Right kidney (tissue), 1 donor: ENCODE measurements around the gene ZNF469.

ENCODE experiments used
- DNase-seq: peaks from one replicate; pipeline ENCODE4 v3.0.0-alpha.2; 2016

ZNF469 gene

DNA sequence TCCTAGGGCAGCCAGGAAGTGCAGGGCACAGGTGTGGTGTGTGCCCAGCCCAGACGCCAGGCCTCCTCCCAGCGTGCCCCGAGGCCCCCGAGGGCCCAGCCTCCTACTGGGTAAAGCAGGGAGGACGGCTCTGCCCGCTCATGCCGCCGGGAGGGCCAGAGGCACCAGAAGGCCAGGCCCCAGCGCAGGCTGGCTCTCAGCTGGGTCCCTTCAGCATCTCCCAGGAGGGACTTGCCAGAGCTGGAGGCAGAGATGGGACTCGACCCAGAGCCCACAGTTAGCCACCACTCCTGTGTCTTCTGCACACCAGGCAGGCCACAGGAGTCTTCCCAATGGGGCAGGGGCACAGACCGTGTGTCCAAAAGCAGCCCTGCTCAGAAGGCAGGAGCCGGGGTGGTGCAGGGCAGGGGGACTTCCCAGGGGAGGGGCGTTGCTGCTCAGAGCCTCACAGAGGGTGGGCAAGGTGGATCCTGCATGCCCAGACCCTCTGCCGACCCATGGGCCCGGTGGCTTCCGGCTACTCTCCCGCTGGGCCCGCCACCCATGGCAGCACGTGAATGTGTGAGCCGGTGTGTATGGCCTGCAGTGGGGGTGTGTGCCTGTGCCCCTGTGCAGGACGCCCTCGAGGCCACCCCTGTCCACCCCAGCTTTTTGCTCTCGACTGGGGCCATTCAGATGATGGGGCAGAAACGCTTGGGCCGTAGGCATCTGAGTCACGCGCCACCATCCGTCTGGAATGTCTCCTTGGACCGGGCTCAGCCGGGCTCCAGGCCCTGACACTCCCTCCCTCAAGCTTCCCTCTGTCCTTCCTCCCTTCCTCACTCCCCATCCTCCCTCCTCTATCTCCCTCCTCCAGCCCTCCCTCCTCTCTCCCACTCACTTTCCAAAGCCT, 5.7 kb upstream of the ZNF469 start:
- DNase-seq: no peak

DNA sequence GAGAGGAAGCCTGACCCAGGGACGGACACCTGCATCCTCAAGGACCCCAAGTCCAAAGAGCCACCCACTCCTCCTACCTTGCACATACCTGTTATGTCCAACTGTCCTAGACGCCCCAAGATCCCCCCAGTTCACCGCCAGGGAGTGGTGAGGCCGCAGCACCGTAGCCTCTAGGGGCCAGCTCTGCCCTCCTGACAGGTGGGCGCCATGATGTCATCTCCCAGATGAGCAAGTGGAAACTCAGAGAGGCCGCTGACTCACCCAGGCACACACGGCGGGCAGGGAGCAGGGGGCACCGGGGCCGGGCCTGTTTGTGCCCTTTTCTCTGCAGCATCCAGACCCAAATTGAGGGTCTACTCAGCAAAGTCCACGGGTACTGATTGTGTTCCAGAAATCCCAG, 4.8 kb upstream of the ZNF469 start:
- no peak for DNase-seq

DNA sequence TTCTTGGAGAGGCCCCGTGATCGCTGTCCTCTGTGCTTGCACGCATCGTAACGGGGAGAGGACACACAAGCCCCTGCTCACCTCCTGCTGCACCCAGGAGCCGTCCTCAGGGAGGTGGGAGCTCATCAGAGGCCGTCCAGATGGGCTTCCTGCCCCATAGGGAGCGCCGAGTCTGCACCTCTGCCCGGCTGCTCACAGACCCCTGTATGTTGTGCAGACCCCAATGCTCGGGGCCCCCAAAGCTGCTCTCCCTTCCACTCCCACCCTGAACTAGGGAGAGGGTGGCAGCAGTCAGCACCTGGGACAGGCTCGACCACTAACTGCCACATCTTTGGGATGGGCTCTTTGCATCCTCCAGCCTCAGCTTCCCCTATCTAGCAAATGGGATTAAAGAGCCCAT, 4.4 kb upstream of the ZNF469 start:
- DNase-seq: no peak

DNA sequence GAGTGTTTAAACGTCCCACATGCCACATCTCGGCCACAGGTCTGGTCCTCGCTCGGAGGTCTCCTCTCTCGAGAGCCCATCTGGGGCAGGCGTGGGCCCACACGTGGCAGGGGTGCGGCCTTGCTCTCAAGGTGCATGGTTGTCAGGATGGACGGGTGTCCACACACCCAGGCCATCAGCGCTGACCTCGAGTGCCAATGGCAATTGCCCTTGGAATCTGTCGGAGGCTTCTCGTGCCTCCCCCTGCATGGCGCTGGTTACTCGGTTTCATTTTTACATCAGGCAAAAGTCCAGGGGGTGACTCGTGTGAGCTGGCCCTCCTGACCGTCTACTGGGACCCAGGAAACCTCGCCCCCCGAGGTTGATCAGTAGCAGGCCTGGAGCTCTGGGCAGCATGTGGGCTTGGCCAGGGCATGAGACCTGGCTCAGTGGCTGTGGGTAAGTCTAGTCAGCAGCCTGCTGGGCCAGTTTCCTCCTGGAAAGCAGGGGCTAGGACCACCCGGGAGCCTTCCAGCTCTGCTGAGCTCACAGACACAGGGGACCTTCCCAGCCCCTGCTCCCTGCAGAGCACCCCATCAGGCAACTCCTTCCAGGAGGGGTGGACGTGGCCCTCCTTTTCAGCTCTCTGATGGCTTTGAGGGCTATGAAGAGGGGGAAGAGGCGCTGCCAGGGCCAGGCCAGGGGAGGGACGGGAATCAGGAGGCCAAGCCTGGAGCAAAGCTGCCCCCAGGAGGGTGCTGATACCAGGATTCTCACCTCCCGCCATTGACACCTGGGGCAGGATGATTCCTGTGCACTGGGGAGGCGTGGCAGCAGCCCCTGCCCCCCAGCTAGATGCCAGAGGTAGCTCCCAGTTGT, 3.7 kb upstream of the ZNF469 start:
- DNase-seq: no peak

DNA sequence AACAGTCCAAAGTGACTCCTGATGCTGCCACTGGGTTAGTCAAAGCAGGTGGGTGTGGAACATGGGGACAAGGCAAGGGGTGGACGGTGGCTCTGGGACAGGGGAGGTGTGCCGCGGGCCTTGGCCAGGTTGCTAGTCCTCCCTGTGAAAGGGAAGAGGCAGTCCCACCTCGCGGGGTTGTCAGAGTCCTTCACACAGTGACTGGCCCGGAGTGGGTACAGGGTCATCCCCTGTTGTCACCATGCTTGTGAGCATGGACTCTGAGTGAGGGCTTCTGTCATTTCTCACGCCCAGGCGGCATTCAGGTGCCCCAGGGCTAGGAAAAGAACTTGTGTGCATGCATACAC, 3.1 kb upstream of the ZNF469 start:
- no peak for DNase-seq

DNA sequence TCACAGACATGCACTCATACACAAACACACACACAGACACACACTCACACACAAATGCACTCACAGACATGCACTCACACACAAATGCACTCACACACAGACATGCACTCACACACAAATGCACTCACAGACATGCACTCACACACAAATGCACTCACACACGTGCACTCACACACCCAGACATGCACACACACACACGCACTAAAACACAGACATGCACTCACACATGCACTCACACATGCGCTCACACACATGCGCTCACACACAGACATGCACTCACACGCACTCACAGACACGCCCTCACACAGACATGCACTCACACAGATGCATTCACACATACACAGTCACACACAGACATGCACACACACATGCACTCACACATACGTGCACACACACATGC, 2.7 kb upstream of the ZNF469 start:
- DNase-seq: no peak

DNA sequence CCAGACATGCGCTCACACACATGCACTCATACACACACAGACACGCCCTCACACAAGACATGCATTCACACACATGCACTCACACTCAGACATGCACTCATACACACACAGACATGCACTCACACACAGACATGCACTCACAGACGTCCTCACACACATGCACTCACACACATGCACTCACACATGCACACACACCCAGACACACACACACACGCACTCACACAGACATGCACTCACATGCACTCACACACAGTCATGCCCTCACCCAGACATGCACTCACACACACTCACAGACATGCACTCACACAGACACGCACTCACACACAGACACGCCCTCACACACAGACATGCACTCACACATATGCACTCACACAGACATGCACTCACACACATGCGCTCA, 2.1 kb upstream of the ZNF469 start:
- DNase-seq: no peak

DNA sequence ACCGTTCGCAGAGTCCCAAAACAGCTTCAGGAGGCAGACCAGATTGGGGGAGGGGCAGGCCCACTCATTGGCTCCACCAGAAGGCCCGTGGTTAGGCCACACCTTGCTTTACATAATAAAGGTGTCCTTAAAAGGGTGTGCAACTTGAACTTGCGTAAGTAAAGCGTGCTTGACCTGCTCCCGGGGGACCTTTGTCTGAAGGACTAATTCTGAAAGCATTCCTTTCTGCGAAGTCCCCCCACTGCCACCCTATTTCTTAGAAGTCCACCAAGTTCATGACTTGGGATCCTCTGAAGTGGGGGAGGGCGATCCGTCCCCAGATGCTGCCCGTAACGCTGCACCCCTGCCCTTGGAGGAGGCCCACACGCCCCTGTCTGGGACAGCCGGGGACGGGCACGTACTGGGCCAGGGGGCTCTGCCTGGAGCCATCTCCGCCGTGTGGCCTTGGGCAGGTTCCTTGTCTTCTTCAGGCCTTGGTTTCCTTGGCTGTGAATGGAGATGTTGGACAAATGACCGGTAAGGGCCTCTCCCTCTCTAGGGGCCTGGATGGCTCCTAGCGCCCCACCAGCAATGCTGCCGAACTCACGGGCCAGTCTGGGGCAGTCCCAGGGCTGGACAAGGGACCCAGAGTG, 823 bp upstream of the ZNF469 start:
- DNase-seq: no peak

DNA sequence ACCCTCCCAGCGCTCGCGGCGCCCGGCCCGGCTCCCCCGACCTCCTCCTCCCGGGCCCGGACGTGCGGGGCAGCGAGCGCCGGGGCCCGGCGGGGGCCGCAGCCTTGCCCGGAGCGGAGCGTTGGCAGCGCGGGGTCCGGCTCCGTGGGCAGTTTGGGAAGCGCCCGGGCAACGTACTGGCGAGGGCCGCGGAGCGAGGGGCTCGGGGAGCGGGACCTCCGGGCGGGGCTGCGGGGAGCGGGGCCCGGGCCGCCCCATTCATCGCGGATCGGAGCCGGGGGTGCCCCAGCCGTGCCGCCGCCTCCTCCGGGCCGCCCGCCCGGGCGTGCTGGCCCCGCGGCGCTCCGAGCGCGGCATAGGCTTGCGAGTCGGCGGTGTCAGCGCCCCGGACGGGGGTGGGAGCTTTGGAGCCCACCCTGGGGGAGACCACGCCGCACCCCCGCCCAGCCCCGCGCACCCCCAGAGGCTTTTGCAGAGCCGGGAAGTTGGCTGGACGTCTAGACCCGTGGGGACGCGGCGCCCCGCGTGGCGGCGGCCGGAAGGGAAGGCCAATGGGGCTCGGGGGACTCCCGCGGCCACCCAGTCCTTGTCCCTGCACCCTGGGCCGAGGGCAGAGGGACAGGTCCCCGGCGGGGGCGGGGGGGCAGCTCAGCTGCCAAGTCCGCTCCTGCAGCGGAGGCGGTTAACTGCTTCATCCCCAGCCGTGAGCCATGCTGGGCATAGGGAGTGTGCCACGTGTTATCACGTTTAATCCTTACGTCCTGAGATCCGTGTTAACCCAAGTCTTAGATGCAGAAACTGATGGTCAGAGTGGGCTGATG, 852 bp downstream of the ZNF469 start:
- DNase-seq: peak; percentile 62

DNA sequence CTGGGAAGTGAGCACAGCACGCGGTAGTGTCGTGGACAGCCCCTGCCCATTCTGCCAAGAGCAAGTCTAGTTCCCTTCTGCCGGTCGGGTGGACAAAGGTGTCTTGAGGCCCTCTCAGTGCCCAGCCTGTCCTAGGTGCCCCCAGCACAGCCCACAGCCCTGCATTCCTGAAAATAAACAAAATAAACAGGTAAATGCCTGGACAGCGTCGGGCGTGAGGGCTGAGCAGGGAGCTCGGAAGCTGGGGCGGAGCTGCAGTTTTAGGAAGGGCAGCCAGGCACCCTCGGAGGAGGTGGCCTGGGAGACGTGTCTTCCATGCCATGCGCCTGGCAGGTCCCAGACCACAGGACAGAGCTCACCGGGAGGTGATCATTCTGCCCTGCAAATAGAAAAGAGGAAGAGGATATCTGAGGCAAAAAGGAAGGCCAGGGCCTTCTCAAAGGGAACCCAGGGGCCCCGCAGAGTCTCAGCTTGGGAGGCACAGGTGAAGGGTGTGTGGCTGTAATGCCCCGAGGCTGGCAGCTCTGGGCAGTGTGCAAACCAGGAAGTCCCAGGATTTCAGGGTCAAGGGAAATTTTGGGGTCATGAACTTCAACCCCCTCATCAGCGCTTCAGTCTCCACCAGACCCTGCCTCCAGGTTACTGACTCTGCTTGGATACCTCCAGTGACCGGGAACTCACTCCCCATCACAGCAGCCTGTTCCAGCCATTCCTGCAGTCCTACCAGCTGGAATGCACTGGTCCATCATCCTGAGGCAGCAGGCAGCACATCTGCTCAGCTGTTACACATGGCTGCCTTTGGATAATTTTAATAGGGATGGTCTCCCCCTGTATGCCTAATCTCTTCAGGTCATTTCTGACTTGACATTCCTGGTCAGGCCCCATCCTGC, 1.7 kb downstream of the ZNF469 start:
- DNase-seq: no peak

DNA sequence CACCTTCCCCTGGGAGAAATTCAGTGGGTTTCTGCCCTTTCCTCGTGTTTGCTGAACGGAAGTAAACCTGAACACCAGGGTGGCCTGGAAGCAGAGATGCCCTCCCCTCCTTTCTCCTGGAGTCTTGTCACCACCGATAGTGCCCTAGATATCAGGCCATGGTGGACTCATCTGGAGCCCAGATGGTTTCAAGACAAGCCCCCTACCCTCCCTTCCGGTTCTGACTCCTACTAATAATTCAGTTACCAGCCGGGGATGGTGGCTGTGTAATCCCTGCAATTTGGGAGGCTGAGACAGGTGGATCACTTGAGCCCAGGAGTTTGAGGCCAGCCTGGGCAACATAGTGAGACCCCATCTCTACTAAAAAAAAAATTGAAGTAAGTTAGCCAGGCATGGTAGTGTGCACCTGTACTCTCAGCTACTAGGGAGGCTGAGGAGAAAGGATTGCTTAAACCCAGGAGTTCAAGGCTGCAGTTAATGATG, 2.4 kb downstream of the ZNF469 start:
- no peak for DNase-seq

DNA sequence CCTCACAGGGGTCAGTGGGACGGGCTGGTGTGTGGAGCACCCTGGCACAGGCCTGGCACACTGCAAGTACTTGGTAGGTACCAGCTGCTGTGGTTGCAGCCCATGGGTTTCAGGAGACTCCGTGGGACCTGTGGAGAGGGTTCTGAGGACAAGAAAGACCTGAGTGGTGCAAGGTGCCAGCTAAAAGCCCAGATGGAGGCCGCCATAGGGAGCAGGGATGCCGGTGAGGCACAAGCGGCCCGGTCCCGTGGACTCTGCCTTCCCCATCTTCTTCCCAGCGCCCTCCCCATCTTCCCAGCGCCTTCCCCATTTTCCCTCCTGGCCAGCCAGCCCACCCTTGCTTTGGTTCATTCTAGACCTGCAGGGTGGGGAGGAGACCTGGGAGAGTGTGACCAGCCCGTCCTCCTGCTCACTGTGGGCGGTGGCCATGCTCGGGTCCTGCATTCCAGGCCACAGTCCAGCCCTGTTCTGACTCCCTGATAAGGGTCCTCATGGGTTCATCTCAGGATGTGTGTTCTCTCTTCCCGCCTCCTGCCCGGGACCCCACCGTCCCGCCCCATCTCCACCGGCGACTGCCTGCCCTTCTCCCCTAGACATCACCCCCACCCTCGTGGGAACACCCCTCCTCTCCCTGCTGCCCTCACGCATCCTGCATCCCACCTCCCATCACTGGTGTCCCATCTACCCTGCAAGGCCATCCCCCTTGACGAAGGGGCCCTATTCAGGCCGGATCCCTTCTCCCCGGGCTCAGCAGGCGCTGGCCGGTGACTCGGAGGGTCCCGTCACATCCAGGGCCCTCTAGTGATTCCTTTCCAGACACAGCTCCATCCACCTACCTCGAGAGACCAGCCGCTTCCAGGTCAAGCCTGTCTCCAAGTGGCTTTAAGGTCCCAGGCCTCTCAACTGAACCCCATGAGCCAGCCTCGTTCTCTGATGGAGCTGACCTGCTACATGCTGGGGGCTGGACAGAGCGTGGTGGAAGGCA, 3.4 kb downstream of the ZNF469 start:
- DNase-seq: no peak

DNA sequence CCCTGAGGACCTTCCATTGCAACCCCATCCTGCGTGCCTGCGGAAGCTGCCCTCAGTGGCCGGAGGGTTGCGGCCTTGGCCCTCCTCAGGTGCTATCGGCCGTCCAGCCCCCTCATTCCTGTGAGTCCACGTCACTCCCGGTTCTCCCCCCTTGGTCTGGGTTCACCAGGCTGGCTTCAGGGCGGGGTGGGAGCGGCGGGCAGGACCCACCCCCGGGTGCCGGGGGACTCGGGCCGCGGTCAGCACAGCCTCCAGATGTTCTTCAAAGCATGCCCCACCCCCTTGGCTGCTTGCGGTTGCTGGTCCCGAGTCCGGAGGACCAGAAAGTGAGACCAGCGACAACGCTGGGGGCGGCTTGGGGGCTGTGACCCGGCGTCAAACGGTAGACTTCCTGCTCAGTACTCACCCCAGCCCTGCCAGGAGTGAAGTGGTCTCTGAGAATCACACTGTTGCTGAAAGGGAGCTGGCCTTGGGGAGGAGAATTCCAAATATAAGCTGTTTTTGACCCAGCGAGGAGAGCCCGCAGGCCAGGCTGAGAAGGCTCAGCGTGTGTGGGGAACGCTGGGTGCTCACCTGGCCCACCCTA, 4.5 kb downstream of the ZNF469 start:
- DNase-seq: no peak

DNA sequence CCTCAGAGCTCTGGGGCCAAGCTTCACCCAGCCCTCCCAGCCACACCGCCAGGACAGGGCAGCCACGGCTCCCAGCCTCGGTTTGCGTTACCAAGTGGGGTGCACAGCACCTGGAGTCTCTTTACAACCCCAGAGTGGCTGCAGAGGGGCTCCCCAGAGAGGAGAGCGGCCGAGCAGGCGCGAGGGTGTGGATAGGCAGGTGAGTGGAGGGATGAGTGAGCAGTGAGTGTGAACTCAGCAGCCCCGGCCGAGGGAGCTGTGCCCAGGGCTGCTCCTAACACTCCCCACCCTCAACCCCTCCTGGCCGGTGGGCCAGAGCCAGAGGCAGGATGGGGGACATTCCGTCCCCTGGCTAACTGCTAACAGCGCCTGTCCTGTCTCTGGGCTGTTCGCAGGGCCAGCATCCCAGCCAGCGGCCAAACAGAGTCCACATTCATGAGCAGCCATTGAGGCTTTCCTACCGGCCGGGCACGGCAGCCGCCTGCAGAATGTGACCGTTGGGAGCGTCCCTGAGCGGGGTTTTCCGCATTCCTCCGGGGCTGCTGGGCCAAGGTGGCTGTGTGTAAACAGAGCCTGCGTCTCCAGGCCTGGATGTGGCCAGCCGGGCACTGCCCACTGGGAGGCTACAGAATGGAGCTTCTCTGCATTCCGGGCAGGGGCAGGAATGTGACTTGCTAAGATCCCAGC, 5.3 kb downstream of the ZNF469 start:
- peak; percentile 59 for DNase-seq

DNA sequence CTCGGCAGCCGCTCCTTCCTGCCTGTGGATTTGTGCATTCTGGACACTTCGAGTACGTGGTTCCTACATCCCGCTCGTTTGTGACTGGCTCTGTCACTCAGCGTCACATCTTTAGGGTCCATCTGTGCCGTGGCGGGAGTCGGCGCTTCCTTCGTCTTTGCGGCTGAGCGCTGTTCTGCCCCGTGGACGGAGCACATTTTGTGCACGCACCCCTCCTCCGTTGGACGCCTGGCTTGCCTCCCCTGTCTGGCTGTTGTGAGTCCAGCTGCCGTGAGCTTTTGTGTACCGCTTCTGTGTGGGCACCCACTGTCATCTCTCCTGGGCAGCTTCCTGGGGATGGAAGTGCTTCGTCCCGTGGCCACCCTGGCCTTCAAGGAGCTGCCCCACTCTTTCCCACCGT, 6.4 kb downstream of the ZNF469 start:
- no peak for DNase-seq

DNA sequence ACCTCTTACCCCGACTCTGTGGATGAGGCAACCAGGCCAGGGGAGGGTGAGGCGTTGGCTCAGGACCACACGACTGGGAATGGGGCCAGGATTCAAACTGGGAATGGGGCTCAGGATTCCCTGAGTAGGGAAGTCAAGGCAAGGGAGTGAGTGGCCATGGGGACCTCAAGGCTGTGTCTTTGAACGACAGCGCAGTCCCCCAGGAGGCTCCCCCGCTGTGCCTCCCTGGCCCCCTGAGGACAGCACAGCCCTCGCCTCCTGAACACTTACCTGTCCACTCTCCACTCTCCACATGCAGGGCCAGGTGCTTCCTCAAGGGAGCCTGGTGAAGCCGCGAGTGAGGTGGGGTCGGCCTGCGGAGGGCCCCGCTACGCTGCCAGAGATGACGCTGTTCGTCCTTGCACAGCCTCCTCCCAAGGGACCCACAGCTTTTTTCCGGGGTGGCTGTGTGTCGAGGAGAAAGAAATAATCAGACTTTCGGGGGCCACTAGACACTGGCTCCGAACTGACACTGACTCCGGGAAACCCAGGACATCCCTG, 6.9 kb downstream of the ZNF469 start:
- no peak for DNase-seq

DNA sequence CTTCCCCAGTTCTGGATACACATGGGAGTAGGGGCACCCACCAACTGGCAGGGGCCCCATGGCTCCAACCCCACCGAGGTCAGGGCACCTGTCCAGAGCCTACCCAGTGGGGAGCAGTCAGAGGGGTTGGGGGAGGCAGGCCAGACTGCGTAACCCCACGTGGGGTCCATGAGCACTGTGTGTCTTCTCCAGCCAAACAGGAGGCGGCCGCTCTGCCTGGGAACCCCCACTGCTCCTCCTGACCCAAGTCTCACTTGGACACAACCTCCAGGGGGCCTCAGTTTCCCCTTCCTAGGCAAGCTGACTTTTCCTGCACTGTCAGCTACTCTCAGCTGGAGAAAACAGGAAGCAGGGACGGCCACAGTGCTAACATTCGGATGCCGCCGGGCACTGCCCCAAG, 7.5 kb downstream of the ZNF469 start:
- DNase-seq: no peak

DNA sequence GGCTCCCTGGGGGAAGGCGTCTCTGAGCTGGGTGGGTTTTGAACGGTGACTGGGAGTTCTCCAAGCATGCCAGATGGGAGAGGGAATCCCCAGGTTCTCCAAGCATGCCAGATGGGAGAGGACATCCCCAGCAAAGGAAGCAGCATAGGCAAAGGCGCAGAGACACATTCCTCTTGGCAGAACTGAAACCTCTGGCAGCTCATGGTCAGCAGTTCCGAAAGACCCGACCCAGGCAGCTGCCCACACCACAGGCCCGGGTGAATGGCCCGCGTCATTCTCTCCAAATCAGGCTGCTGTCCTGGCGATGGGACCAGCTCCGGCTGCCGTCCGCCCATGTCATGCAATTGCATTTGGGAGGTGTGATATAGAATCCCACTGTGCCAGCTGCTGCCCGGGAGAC, 8.0 kb downstream of the ZNF469 start:
- DNase-seq: no peak
